Measurements from ENCODE around the gene WDFY2. TPM values are rescaled to one million over a fixed set of nuclear protein-coding genes. Genes with fewer than 3 reads are reported as not detected.

WDFY2 gene
- total and polyA plus RNA-seq, 5 donors from 2014 or later = 4.0 to 26.2 (median 4.9) TPM

GRCh38 chr13:51756651-51757050 is 172.4 kb downstream of the WDFY2 start:
- H3K9me3 ChIP-seq (ENCODE audit: control insufficient read depth in 2 of 2, low read length in 2 of 2) = no peaks in the 10 kb centered on the region
- H3K36me3 ChIP-seq (ENCODE audit: control insufficient read depth, insufficient read depth, low read length) = peaks cover 67% of the 10 kb centered on the region
- H3K4me3 Mint-ChIP-seq = no peak overlapping the region
- ATAC-seq (ENCODE audit: low read depth in 2 of 2) (no peak), DNase-seq (no peak)
- no peak overlapping the region for H3K4me3 ChIP-seq (ENCODE audit: low read depth, low read length)
- H3K4me1 Mint-ChIP-seq = no peaks in the 10 kb centered on the region
- H3K27me3 Mint-ChIP-seq = no peaks in the 10 kb centered on the region
- H3K9me3 Mint-ChIP-seq = no peaks in the 10 kb centered on the region
- no peaks in the 10 kb centered on the region for H3K4me1 ChIP-seq (ENCODE audit: control insufficient read depth, insufficient read depth, low read length, poor library complexity, severe bottlenecking)
- H3K27me3 ChIP-seq (ENCODE audit: control insufficient read depth, insufficient read depth, low read length) = no peaks in the 10 kb centered on the region
- H3K27ac Mint-ChIP-seq = no peak overlapping the region
- no peak overlapping the region for H3K27ac ChIP-seq (ENCODE audit: insufficient read depth, low read length, poor library complexity, severe bottlenecking)
- peaks cover 63% of the 10 kb centered on the region for H3K36me3 Mint-ChIP-seq

DNA sequence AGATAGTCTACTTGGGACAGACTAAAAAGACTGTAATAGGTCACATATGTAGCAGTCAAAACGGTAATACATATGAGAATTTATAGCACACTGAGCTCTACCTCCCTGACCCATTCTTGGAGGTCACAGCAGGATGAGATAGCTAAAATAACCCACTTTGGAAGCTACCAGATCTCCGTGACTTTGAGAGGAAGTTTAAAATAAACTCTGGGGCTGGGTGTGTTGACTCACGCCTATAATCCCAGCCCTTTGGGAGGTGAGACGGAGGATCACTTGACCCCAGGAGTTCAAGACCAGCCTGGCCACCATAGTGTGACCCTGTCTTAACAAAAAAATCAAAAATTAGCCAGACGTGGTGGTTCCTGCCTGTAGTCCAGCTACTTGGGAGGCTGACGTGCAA is 174.4 kb downstream of the WDFY2 start:
- no peak overlapping the region for H3K27ac ChIP-seq (ENCODE audit: insufficient read depth, low read length, poor library complexity, severe bottlenecking)
- Mint-ChIP-seq H3K36me3 (peaks cover 58% of the 10 kb centered on the region), H3K9me3 (no peaks in the 10 kb centered on the region), H3K27ac (no peak overlapping the region), H3K27me3 (no peaks in the 10 kb centered on the region), H3K4me1 (peaks cover 0 to 3% (median under 1%) of the 10 kb centered on the region in 4 donors), H3K4me3 (no peak overlapping the region)
- H3K9me3 ChIP-seq (ENCODE audit: control insufficient read depth in 2 of 2, low read length in 2 of 2) = no peaks in the 10 kb centered on the region
- no peak for ATAC-seq (ENCODE audit: low read depth in 2 of 2)
- peaks cover 3% of the 10 kb centered on the region for H3K4me1 ChIP-seq (ENCODE audit: control insufficient read depth, insufficient read depth, low read length, poor library complexity, severe bottlenecking)
- no peak overlapping the region for H3K4me3 ChIP-seq (ENCODE audit: low read depth, low read length)
- peaks cover 55% of the 10 kb centered on the region for H3K36me3 ChIP-seq (ENCODE audit: control insufficient read depth, insufficient read depth, low read length)
- DNase-seq = no peak
- no peaks in the 10 kb centered on the region for H3K27me3 ChIP-seq (ENCODE audit: control insufficient read depth, insufficient read depth, low read length)

GRCh38 chr13:51759240-51759639 is 175.0 kb downstream of the WDFY2 start:
- peaks cover 55% of the 10 kb centered on the region for H3K36me3 Mint-ChIP-seq

DNA sequence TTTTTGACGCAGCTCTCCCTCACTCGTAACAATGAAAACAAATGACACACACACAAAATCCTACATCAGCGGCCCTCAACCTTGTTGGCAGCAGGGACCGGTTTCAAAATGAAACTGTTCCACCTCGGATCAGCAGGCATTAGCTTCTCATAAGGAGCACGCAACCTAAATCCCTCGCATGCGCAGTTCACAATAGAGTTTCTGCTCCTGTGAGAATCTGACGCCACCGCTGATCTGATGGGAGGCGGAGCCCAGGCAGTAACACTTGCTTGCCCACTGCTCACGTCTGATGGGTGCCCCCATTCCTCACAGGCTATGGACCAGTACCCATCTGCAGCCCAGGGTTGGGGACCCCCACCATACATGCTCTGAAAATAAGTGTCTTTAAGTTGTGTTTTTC is 176.3 kb downstream of the WDFY2 start:
- H3K4me1 ChIP-seq (ENCODE audit: control insufficient read depth, insufficient read depth, low read length, poor library complexity, severe bottlenecking) = peaks cover 20% of the 10 kb centered on the region
- peaks cover 51% of the 10 kb centered on the region for H3K36me3 ChIP-seq (ENCODE audit: control insufficient read depth, insufficient read depth, low read length)
- Mint-ChIP-seq H3K27ac (peak overlapping the region in 1 of 3 donors; percentile 48), H3K27me3 (no peaks in the 10 kb centered on the region), H3K4me1 (peaks cover 0 to 21% (median 17%) of the 10 kb centered on the region in 4 donors), H3K9me3 (no peaks in the 10 kb centered on the region), H3K4me3 (no peak overlapping the region), H3K36me3 (peaks cover 46% of the 10 kb centered on the region)
- no peaks in the 10 kb centered on the region for H3K9me3 ChIP-seq (ENCODE audit: control insufficient read depth in 2 of 2, low read length in 2 of 2)
- ATAC-seq (ENCODE audit: low read depth in 2 of 2) (no peak), DNase-seq (no peak)
- no peaks in the 10 kb centered on the region for H3K27me3 ChIP-seq (ENCODE audit: control insufficient read depth, insufficient read depth, low read length)
- no peak overlapping the region for H3K4me3 ChIP-seq (ENCODE audit: low read depth, low read length)
- no peak overlapping the region for H3K27ac ChIP-seq (ENCODE audit: insufficient read depth, low read length, poor library complexity, severe bottlenecking)

More at GRCh38 chr13:51759240-51759639, 175.0 kb downstream of the WDFY2 start:
- H3K27ac ChIP-seq (ENCODE audit: insufficient read depth, low read length, poor library complexity, severe bottlenecking) = no peak overlapping the region
- H3K27me3 ChIP-seq (ENCODE audit: control insufficient read depth, insufficient read depth, low read length) = no peaks in the 10 kb centered on the region
- ATAC-seq (ENCODE audit: low read depth in 2 of 2) (no peak), DNase-seq (no peak)
- H3K27ac Mint-ChIP-seq = no peak overlapping the region
- no peaks in the 10 kb centered on the region for H3K9me3 Mint-ChIP-seq
- no peaks in the 10 kb centered on the region for H3K27me3 Mint-ChIP-seq
- no peak overlapping the region for H3K4me3 ChIP-seq (ENCODE audit: low read depth, low read length)
- H3K9me3 ChIP-seq (ENCODE audit: control insufficient read depth in 2 of 2, low read length in 2 of 2) = no peaks in the 10 kb centered on the region
- peaks cover 0 to 8% (median 5%) of the 10 kb centered on the region in 4 donors for H3K4me1 Mint-ChIP-seq
- H3K4me1 ChIP-seq (ENCODE audit: control insufficient read depth, insufficient read depth, low read length, poor library complexity, severe bottlenecking) = peaks cover 8% of the 10 kb centered on the region
- H3K4me3 Mint-ChIP-seq = no peak overlapping the region
- peaks cover 52% of the 10 kb centered on the region for H3K36me3 ChIP-seq (ENCODE audit: control insufficient read depth, insufficient read depth, low read length)

GRCh38 chr13:51761643-51762350 is 177.5 kb downstream of the WDFY2 start:
- no peaks in the 10 kb centered on the region for H3K27me3 ChIP-seq (ENCODE audit: control insufficient read depth, insufficient read depth, low read length)
- no peak for ATAC-seq (ENCODE audit: low read depth in 2 of 2)
- DNase-seq = no peak
- Mint-ChIP-seq H3K27me3 (no peaks in the 10 kb centered on the region), H3K4me1 (peaks cover 0 to 27% (median 19%) of the 10 kb centered on the region in 4 donors), H3K4me3 (no peak overlapping the region), H3K27ac (peak overlapping the region; percentile 6 to 87 (median 33)), H3K36me3 (peaks cover 38% of the 10 kb centered on the region), H3K9me3 (no peaks in the 10 kb centered on the region)
- peaks cover 39% of the 10 kb centered on the region for H3K36me3 ChIP-seq (ENCODE audit: control insufficient read depth, insufficient read depth, low read length)
- no peak overlapping the region for H3K4me3 ChIP-seq (ENCODE audit: low read depth, low read length)
- no peaks in the 10 kb centered on the region for H3K9me3 ChIP-seq (ENCODE audit: control insufficient read depth in 2 of 2, low read length in 2 of 2)
- peaks cover 20% of the 10 kb centered on the region for H3K4me1 ChIP-seq (ENCODE audit: control insufficient read depth, insufficient read depth, low read length, poor library complexity, severe bottlenecking)
- no peak overlapping the region for H3K27ac ChIP-seq (ENCODE audit: insufficient read depth, low read length, poor library complexity, severe bottlenecking)

GRCh38 chr13:51763486-51763885 is 179.2 kb downstream of the WDFY2 start:
- Mint-ChIP-seq H3K27ac (peak overlapping the region; percentile 70 to 98 (median 87)), H3K4me3 (no peak overlapping the region), H3K36me3 (peaks cover 30% of the 10 kb centered on the region), H3K9me3 (no peaks in the 10 kb centered on the region), H3K4me1 (peaks cover 0 to 27% (median 19%) of the 10 kb centered on the region in 4 donors), H3K27me3 (no peaks in the 10 kb centered on the region)
- Histone ChIP-seq H3K27ac (ENCODE audit: insufficient read depth, low read length, poor library complexity, severe bottlenecking) (peak overlapping the region; percentile 61), H3K27me3 (ENCODE audit: control insufficient read depth, insufficient read depth, low read length) (no peaks in the 10 kb centered on the region), H3K4me1 (ENCODE audit: control insufficient read depth, insufficient read depth, low read length, poor library complexity, severe bottlenecking) (peaks cover 20% of the 10 kb centered on the region), H3K9me3 (ENCODE audit: control insufficient read depth in 2 of 2, low read length in 2 of 2) (no peaks in the 10 kb centered on the region), H3K4me3 (ENCODE audit: low read depth, low read length) (no peak overlapping the region), H3K36me3 (ENCODE audit: control insufficient read depth, insufficient read depth, low read length) (peaks cover 27% of the 10 kb centered on the region)
- no peak for DNase-seq
- ATAC-seq (ENCODE audit: low read depth in 2 of 2) = no peak

DNA sequence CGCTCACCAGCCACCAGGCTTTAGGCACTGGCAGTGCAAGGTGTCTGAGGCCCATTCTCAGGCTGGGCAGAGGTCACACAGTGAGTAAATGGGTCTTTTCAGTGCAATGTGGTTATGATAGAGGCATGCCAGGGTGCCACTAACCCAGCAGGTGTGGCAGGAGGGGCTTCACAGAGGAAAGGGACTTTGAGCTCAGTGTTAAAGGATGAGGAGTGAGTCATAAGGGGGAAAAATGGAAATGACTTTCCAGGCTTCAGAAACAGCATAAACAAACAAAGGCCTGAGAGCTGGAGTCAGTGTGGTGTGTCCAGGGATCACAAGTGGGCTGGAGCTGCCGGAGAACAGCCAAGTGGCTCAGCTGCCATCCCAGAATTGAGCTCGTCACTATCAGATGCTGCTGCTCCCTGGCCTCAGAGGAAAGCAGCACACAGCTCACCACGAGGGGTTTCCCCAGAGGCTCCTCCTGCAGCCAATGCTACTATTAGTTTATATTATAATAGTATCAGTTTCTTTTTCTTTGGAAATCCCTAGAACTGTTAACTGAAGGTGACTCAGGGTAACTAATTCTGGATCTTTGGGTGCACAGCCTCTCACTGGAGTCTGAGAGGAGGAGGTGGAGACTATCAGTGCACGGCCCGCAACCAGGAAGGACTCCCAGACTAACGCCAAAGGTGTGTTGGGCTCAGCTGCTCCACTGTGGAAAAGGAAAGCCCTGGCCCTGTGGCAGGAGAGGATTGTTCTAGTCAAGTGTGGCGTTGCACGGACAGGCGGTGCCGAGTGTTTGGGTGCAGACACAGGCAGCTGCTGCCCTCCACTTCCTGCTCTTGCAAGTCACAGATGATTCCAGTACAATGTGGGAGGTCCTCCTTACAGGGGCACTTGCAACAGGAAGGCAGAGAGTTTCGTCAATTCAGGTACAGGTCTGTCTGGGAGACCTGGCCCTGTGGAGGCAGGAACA is 180.2 kb downstream of the WDFY2 start:
- peak overlapping the region; percentile 87 to 98 (median 95) for H3K27ac Mint-ChIP-seq
- H3K4me3 ChIP-seq (ENCODE audit: low read depth, low read length) = peak overlapping the region; percentile 61
- peak overlapping the region; percentile 24 to 83 (median 82) for H3K4me3 Mint-ChIP-seq

More for the DNA sequence above, 180.2 kb downstream of the WDFY2 start:
- Mint-ChIP-seq H3K9me3 (no peaks in the 10 kb centered on the region), H3K36me3 (peaks cover 26% of the 10 kb centered on the region), H3K4me1 (peaks cover 0 to 27% (median 19%) of the 10 kb centered on the region in 4 donors), H3K27me3 (no peaks in the 10 kb centered on the region)
- peaks cover 19% of the 10 kb centered on the region for H3K36me3 ChIP-seq (ENCODE audit: control insufficient read depth, insufficient read depth, low read length)
- ATAC-seq (ENCODE audit: low read depth in 2 of 2) (peak; percentile 79 to 81), DNase-seq (peak; percentile 36 to 63 (median 42))
- H3K4me1 ChIP-seq (ENCODE audit: control insufficient read depth, insufficient read depth, low read length, poor library complexity, severe bottlenecking) = peaks cover 20% of the 10 kb centered on the region
- peak overlapping the region; percentile 61 for H3K27ac ChIP-seq (ENCODE audit: insufficient read depth, low read length, poor library complexity, severe bottlenecking)
- no peaks in the 10 kb centered on the region for H3K27me3 ChIP-seq (ENCODE audit: control insufficient read depth, insufficient read depth, low read length)
- H3K9me3 ChIP-seq (ENCODE audit: control insufficient read depth in 2 of 2, low read length in 2 of 2) = no peaks in the 10 kb centered on the region
